Neural progenitor cell (in vitro differentiated cells): ENCODE measurements around the gene OBSL1. TPM values are rescaled to one million over a fixed set of nuclear protein-coding genes. Genes with fewer than 3 reads are reported as not detected.
A peak's percentile ranks its signal among the peaks of the same experiment; 100 is the strongest.

ENCODE experiments used
- DNase-seq: peaks from one replicate; pipeline ENCODE4 v3.0.0-alpha.2; 2016; ENCODE audit warnings: low spot score
- H2AFZ ChIP-seq: fragments of 200-600 bp; sonication (generic); replicated peaks from 2 replicates; pipeline ENCODE4 v1.6.1; 2016; ENCODE audit warnings: antibody characterized with exemption
- H3F3A ChIP-seq: fragments of 200-600 bp; sonication (generic); 2 replicates; pipeline ENCODE4 v1.6.1; 2016; ENCODE audit warnings: antibody characterized with exemption, low read depth
- H3K27ac ChIP-seq: fragments of 200-600 bp; sonication (generic); 2 replicates; pipeline ENCODE4 v1.5.1; 2016; ENCODE audit warnings: mild to moderate bottlenecking
- H3K27me3 ChIP-seq: fragments of 200-600 bp; sonication (generic); 2 replicates; pipeline ENCODE4 v1.6.1; 2016; ENCODE audit warnings: mild to moderate bottlenecking, moderate library complexity
- H3K36me3 ChIP-seq: fragments of 200-600 bp; sonication (generic); 2 replicates; pipeline ENCODE4 v1.5.1; 2016
- H3K4me1 ChIP-seq: fragments of 200-600 bp; sonication (generic); 2 replicates; pipeline ENCODE4 v1.6.1; 2016; ENCODE audit warnings: mixed run types
- H3K4me2 ChIP-seq: fragments of 200-600 bp; sonication (generic); 2 replicates; pipeline ENCODE4 v1.6.1; 2016
- H3K4me3 ChIP-seq: fragments of 200-600 bp; sonication (generic); 2 replicates; pipeline ENCODE4 v1.5.1; 2016
- H3K79me2 ChIP-seq: fragments of 200-600 bp; sonication (generic); 2 replicates; pipeline ENCODE4 v1.6.1; 2016; ENCODE audit warnings: low read depth
- H3K9ac ChIP-seq: fragments of 200-600 bp; sonication (generic); 2 replicates; pipeline ENCODE4 v1.6.1; 2016
- H3K9me3 ChIP-seq: fragments of 200-600 bp; sonication (generic); 2 replicates; pipeline ENCODE4 v1.5.1; 2016; ENCODE audit warnings: low read depth
- H4K20me1 ChIP-seq: fragments of 200-600 bp; sonication (generic); 2 replicates; pipeline ENCODE4 v1.6.1; 2016; ENCODE audit warnings: low read depth
- H3K27ac Mint-ChIP-seq: 3 replicates; pipeline ENCODE4 v1.8.0; 2021; ENCODE audit warnings: mixed read lengths
- H3K27me3 Mint-ChIP-seq: 2 replicates; pipeline ENCODE4 v1.8.0; 2022; ENCODE audit warnings: low read depth, mild to moderate bottlenecking, inconsistent platforms, moderate library complexity, mixed read lengths; ENCODE audit not compliant: insufficient read depth
- H3K36me3 Mint-ChIP-seq: 3 replicates; pipeline ENCODE4 v1.8.0; 2021; ENCODE audit warnings: mixed read lengths
- H3K4me1 Mint-ChIP-seq: 3 replicates; pipeline ENCODE4 v1.8.0; 2021; ENCODE audit warnings: mixed read lengths
- H3K4me3 Mint-ChIP-seq: 3 replicates; pipeline ENCODE4 v1.8.0; 2021; ENCODE audit warnings: mild to moderate bottlenecking, moderate library complexity, mixed read lengths
- H3K9me3 Mint-ChIP-seq: 3 replicates; pipeline ENCODE4 v1.8.0; 2020; ENCODE audit warnings: mixed read lengths
- EZH2 ChIP-seq: fragments of 200-600 bp; sonication (generic); IDR thresholded peaks from 2 replicates; pipeline ENCODE4 v1.6.1; 2017; ENCODE audit warnings: antibody characterized with exemption, mild to moderate bottlenecking, moderate library complexity
- EZH2phosphoT487 ChIP-seq: fragments of 200-600 bp; sonication (generic); IDR thresholded peaks from 2 replicates; pipeline ENCODE4 v1.6.1; 2017; ENCODE audit warnings: antibody characterized with exemption
- total RNA-seq: library from RNA; depleted of rRNA; stranded (reverse); fragments of >200 nt; gene quantifications from 2 replicates; pipeline ENCODE4 v1.2.3, GENCODE V29; 2015; ENCODE audit warnings: low replicate concordance
- TF ChIP-seq, protein P1 (sequence below): fragments of 200-600 bp; sonication (generic); IDR thresholded peaks from 2 replicates; pipeline ENCODE4 v1.5.1; 2017; ENCODE audit warnings: antibody characterized with exemption, mild to moderate bottlenecking

Gene OBSL1
- total RNA-seq, 1 donor from 2014 or later, result 31.0 TPM

DNA sequence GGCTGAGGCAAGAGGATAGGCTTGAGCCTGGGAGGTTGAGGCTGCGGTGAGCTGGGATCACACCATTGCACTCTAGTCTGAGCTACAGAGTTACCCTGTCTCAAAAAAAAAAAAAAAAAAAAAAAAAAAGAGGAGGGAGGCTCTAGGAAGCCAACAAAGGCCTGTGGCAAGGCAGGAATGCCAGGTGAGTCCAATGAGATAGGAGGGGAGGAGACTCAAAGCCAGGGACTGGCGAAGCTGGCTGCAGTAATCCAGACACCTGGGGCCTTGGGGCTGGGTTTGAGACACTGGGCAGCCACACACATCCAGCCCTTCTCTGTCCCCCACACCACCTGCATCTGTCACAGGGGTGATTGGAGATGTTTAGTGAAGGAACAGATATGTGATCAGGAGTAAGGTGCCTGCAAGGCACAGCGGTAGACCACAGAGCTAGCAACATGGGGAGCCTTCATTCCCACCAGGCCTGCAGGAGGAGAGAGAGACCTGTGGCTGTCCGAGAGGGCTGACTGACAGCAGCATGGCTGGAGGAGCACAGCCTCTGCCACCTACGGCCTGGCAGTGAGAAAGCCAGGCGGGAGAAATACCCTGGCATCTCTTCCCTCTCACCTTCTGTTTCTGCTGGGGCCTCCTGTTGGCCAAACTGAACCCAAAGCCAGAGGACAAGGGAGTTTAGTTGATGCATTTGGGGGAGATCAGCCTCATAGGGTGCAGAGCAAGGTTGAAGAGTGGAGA, 37.2 kb downstream of the OBSL1 start:
- no peaks in the 10 kb centered on the region for H3K9me3 ChIP-seq
- H3K9ac ChIP-seq, result no peak overlapping the region

DNA sequence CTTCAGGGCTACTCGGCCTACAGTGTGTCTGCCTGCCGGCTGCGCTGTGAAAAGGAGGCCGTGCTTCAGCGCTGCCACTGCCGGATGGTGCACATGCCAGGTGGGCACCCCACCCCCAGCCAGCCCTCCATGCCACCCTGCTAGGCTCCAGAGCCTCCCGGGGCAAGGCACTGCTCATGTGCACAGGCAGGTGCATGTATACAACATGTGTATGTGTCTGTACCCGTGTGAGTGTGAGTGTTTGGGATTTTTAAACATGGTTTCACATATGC, 39.0 kb downstream of the OBSL1 start:
- Mint-ChIP-seq H3K4me1 (peaks cover 34% of the 10 kb centered on the region), H3K4me3 (no peak overlapping the region), H3K27ac (no peak overlapping the region), H3K36me3 (no peaks in the 10 kb centered on the region), H3K27me3 (peaks cover 16% of the 10 kb centered on the region), H3K9me3 (peaks cover 2% of the 10 kb centered on the region)
- Histone ChIP-seq H2AFZ (no peak overlapping the region), H3K4me2 (no peak overlapping the region), H3K9ac (no peak overlapping the region), H3F3A (no peaks in the 10 kb centered on the region), H3K4me3 (no peak overlapping the region), H3K27me3 (peaks cover 33% of the 10 kb centered on the region), H3K79me2 (no peaks in the 10 kb centered on the region), H3K9me3 (no peaks in the 10 kb centered on the region), H3K36me3 (no peaks in the 10 kb centered on the region), H3K4me1 (peaks cover 12% of the 10 kb centered on the region), H4K20me1 (no peaks in the 10 kb centered on the region), H3K27ac (no peak overlapping the region)
- TF ChIP-seq, protein P1, sequence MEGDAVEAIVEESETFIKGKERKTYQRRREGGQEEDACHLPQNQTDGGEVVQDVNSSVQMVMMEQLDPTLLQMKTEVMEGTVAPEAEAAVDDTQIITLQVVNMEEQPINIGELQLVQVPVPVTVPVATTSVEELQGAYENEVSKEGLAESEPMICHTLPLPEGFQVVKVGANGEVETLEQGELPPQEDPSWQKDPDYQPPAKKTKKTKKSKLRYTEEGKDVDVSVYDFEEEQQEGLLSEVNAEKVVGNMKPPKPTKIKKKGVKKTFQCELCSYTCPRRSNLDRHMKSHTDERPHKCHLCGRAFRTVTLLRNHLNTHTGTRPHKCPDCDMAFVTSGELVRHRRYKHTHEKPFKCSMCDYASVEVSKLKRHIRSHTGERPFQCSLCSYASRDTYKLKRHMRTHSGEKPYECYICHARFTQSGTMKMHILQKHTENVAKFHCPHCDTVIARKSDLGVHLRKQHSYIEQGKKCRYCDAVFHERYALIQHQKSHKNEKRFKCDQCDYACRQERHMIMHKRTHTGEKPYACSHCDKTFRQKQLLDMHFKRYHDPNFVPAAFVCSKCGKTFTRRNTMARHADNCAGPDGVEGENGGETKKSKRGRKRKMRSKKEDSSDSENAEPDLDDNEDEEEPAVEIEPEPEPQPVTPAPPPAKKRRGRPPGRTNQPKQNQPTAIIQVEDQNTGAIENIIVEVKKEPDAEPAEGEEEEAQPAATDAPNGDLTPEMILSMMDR, result no peak
- TF ChIP-seq EZH2phosphoT487 (no peak), EZH2 (no peak)
- DNase-seq, result no peak

More for the DNA sequence above, 37.2 kb downstream of the OBSL1 start:
- H3K4me3 ChIP-seq, result no peak overlapping the region
- H3K27me3 ChIP-seq, result peaks cover 15% of the 10 kb centered on the region
- H3F3A ChIP-seq, result no peaks in the 10 kb centered on the region
- no peaks in the 10 kb centered on the region for H3K79me2 ChIP-seq
- no peak for DNase-seq
- H2AFZ ChIP-seq, result no peak overlapping the region
- Mint-ChIP-seq H3K4me1 (peaks cover 35% of the 10 kb centered on the region), H3K36me3 (peaks cover 3% of the 10 kb centered on the region), H3K4me3 (no peak overlapping the region), H3K9me3 (peaks cover 2% of the 10 kb centered on the region), H3K27me3 (peaks cover 10% of the 10 kb centered on the region), H3K27ac (peak overlapping the region; percentile 79)
- TF ChIP-seq, protein P1, result no peak
- TF ChIP-seq EZH2phosphoT487 (no peak), EZH2 (no peak)
- H3K36me3 ChIP-seq, result no peaks in the 10 kb centered on the region
- H3K27ac ChIP-seq, result no peak overlapping the region
- H3K4me2 ChIP-seq, result no peak overlapping the region
- H4K20me1 ChIP-seq, result no peaks in the 10 kb centered on the region
- peaks cover 23% of the 10 kb centered on the region for H3K4me1 ChIP-seq

DNA sequence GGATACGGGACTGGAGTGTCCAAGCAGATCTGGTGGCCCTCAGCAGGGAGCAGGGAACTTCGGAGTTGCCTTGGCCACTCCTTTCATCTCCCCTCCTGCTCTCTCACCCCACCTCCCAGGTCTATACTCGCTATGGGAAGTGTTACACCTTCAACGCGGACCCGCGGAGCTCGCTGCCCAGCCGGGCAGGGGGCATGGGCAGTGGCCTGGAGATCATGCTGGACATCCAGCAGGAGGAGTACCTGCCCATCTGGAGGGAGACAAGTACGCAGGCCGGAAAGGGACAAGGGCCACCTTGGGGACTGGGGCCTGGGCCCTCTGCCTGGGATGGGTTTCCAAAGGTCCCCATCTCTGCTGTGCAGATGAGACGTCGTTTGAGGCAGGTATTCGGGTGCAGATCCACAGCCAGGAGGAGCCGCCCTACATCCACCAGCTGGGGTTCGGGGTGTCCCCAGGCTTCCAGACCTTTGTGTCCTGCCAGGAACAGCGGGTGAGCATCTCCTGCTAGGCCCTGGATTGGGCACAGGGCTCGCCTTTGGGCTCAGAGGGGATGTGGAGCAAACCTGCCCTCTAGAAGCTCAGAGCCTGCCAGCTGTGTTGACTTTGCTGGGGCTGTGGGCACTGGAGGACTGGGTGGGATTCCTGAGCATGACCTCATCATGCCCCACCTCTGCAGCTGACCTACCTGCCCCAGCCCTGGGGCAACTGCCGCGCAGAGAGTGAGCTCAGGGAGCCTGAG, 39.5 kb downstream of the OBSL1 start:
- no peak for DNase-seq
- Histone ChIP-seq H3K4me2 (no peak overlapping the region), H3K27me3 (peaks cover 33% of the 10 kb centered on the region), H2AFZ (no peak overlapping the region), H3K9ac (no peak overlapping the region), H3F3A (peaks cover 2% of the 10 kb centered on the region), H3K9me3 (no peaks in the 10 kb centered on the region), H3K4me1 (peaks cover 16% of the 10 kb centered on the region), H3K27ac (no peak overlapping the region), H3K4me3 (no peak overlapping the region), H3K36me3 (no peaks in the 10 kb centered on the region), H4K20me1 (peaks cover 2% of the 10 kb centered on the region), H3K79me2 (no peaks in the 10 kb centered on the region)
- peaks cover 2% of the 10 kb centered on the region for H3K9me3 Mint-ChIP-seq
- H3K4me3 Mint-ChIP-seq, result no peak overlapping the region
- H3K36me3 Mint-ChIP-seq, result no peaks in the 10 kb centered on the region
- no peak for TF ChIP-seq EZH2
- TF ChIP-seq EZH2phosphoT487, result no peak
- TF ChIP-seq, protein P1, result no peak
- H3K27me3 Mint-ChIP-seq, result peaks cover 16% of the 10 kb centered on the region
- H3K27ac Mint-ChIP-seq, result no peak overlapping the region
- peaks cover 34% of the 10 kb centered on the region for H3K4me1 Mint-ChIP-seq
